Neuronal stem cell (in vitro differentiated cells): Measurements from ENCODE around the gene GDA.
"Not testable (repeated sequence)": the region's sequence is repeated elsewhere in the genome, so short reads cannot be mapped to it uniquely, and the experiment has no call there.

Experiments used
- DNase-seq: peaks from one replicate; pipeline ENCODE4 v3.0.0-alpha.2; 2013; ENCODE audit warnings: low spot score
- H2AFZ ChIP-seq: one replicate; pipeline ENCODE4 v1.6.1; 2013; ENCODE audit warnings: mild to moderate bottlenecking, low read length, inconsistent platforms
- H2AK5ac ChIP-seq: 2 replicates; pipeline ENCODE4 v1.6.1; 2013; ENCODE audit warnings: low read depth, mild to moderate bottlenecking, inconsistent platforms, low read length, moderate library complexity, mixed read lengths
- H2BK120ac ChIP-seq: 2 replicates; pipeline ENCODE4 v1.6.1; 2013; ENCODE audit warnings: low read depth, mild to moderate bottlenecking, inconsistent platforms, low read length, moderate library complexity, mixed read lengths
- H2BK12ac ChIP-seq: one replicate; pipeline ENCODE4 v1.6.1; 2013; ENCODE audit warnings: low read length, inconsistent platforms
- H2BK15ac ChIP-seq: 2 replicates; pipeline ENCODE4 v1.6.1; 2013; ENCODE audit warnings: mild to moderate bottlenecking, low read length, inconsistent platforms, mixed read lengths
- H2BK5ac ChIP-seq: one replicate; pipeline ENCODE4 v1.6.1; 2013; ENCODE audit warnings: inconsistent platforms, mild to moderate bottlenecking, low read length, moderate library complexity
- H3K14ac ChIP-seq: one replicate; pipeline ENCODE4 v1.6.1; 2013; ENCODE audit warnings: low read length, inconsistent platforms
- H3K18ac ChIP-seq: 2 replicates; pipeline ENCODE4 v1.6.1; 2013; ENCODE audit warnings: low read length, inconsistent platforms
- H3K23ac ChIP-seq: 2 replicates; pipeline ENCODE4 v1.6.1; 2013; ENCODE audit warnings: low read depth, mild to moderate bottlenecking, mixed read lengths, low read length, inconsistent platforms; ENCODE audit not compliant: poor library complexity
- H3K27ac ChIP-seq: replicated peaks from 3 replicates; pipeline ENCODE4 v1.5.1; 2013; ENCODE audit warnings: low read length, inconsistent platforms
- H3K27me3 ChIP-seq, 3 experiments: 2 replicates each; pipeline ENCODE4 v1.6.1; 2013; ENCODE audit warnings: low read length in 3 of 3, mild to moderate bottlenecking in 2 of 3, inconsistent platforms in 1 of 3, low read depth in 1 of 3, mixed read lengths in 1 of 3, moderate library complexity in 1 of 3; ENCODE audit not compliant: control insufficient read depth in 3 of 3, insufficient read depth in 3 of 3
- H3K36me3 ChIP-seq, 2 donors: replicated peaks in 1 of 2; 2 replicates each; pipeline ENCODE4 v1.6.1; 2013; ENCODE audit warnings: low read length in 2 of 2; ENCODE audit not compliant: control insufficient read depth in 2 of 2, insufficient read depth in 2 of 2
- H3K4ac ChIP-seq: 2 replicates; pipeline ENCODE4 v1.6.1; 2013; ENCODE audit warnings: inconsistent platforms, mild to moderate bottlenecking, low read length, moderate library complexity
- H3K4me1 ChIP-seq, 2 donors: 1 replicate in 1 of 2; 2 replicates in 1 of 2; pipeline ENCODE4 v1.6.1; 2013; ENCODE audit warnings: low read length in 2 of 2, low read depth in 1 of 2; ENCODE audit not compliant: control insufficient read depth in 2 of 2, insufficient read depth in 1 of 2
- H3K4me2 ChIP-seq: one replicate; pipeline ENCODE4 v1.6.1; 2013; ENCODE audit warnings: mild to moderate bottlenecking, low read length, inconsistent platforms; ENCODE audit not compliant: insufficient read depth, poor library complexity, severe bottlenecking
- H3K4me3 ChIP-seq, 2 donors: 2 replicates each; pipeline ENCODE4 v1.5.1; 2013; ENCODE audit warnings: low read length in 2 of 2, mild to moderate bottlenecking in 2 of 2, inconsistent platforms in 1 of 2, moderate library complexity in 1 of 2
- H3K79me1 ChIP-seq: one replicate; pipeline ENCODE4 v1.6.1; 2013; ENCODE audit warnings: low read depth, mild to moderate bottlenecking, inconsistent platforms, low read length, moderate library complexity
- H3K9ac ChIP-seq: one replicate; pipeline ENCODE4 v1.6.1; 2013; ENCODE audit warnings: mild to moderate bottlenecking, low read depth, low read length, inconsistent platforms; ENCODE audit not compliant: poor library complexity
- H3K9me3 ChIP-seq, 2 donors: replicated peaks in 1 of 2; 2 replicates each; pipeline versions ENCODE3 to v1.6.1; 2013; ENCODE audit warnings: low read length in 2 of 2, mild to moderate bottlenecking in 2 of 2, inconsistent platforms in 1 of 2, low read depth in 1 of 2, mixed read lengths in 1 of 2, moderate library complexity in 1 of 2; ENCODE audit not compliant: control insufficient read depth in 2 of 2, insufficient read depth in 1 of 2
- H4K8ac ChIP-seq: one replicate; pipeline ENCODE4 v1.6.1; 2013; ENCODE audit warnings: low read depth, mild to moderate bottlenecking, inconsistent platforms, low read length, moderate library complexity
- H4K91ac ChIP-seq: one replicate; pipeline ENCODE4 v1.6.1; 2013; ENCODE audit warnings: low read length, low read depth, mild to moderate bottlenecking, inconsistent platforms; ENCODE audit not compliant: poor library complexity
- WGBS, 2 donors: extraction: QIAGEN DNeasy Blood & Tissue Kit; methylation state at CpG; one replicate each; pipeline ENCODE4 v1.1.7; 2013; ENCODE audit warnings: missing lambda C conversion rate in 2 of 2, mixed read lengths in 1 of 2; ENCODE audit not compliant: insufficient read length in 2 of 2, insufficient replicate concordance in 1 of 2; ENCODE audit errors: extremely low coverage in 2 of 2; 5-methylcytosine and 5-hydroxymethylcytosine counted together

The GDA gene

GRCh38 chr9:72268961-72269360 lies 119.7 kb downstream of the GDA start:
- no peaks in the 10 kb centered on the region for H3K4me1 ChIP-seq
- H2BK120ac ChIP-seq, result no peak overlapping the region
- no peak overlapping the region for H3K18ac ChIP-seq
- no peak overlapping the region for H4K8ac ChIP-seq
- no peak overlapping the region for H4K91ac ChIP-seq
- no peak overlapping the region for H2AK5ac ChIP-seq
- no peak overlapping the region for H3K4me3 ChIP-seq
- WGBS, 2 donors, result no CpG with 5 or more reads among the region's 3 CpGs
- no peak for DNase-seq
- no peak overlapping the region for H3K4me2 ChIP-seq
- H3K14ac ChIP-seq, result no peak overlapping the region
- no peak overlapping the region for H3K27ac ChIP-seq
- no peak overlapping the region for H2BK15ac ChIP-seq
- no peak overlapping the region for H3K23ac ChIP-seq
- H3K27me3 ChIP-seq, result no peaks in the 10 kb centered on the region
- no peak overlapping the region for H2AFZ ChIP-seq
- no peak overlapping the region for H2BK5ac ChIP-seq
- H3K36me3 ChIP-seq, result no peaks in the 10 kb centered on the region
- H3K79me1 ChIP-seq, result no peaks in the 10 kb centered on the region
- H3K9ac ChIP-seq, result no peak overlapping the region
- no peaks in the 10 kb centered on the region for H3K9me3 ChIP-seq
- no peak overlapping the region for H2BK12ac ChIP-seq
- no peak overlapping the region for H3K4ac ChIP-seq

GRCh38 chr9:72270359-72270758 lies 121.1 kb downstream of the GDA start:
- not testable (repeated sequence) for H2AK5ac ChIP-seq, H2BK15ac ChIP-seq, H3K27me3 ChIP-seq, H3K9ac ChIP-seq, H2BK5ac ChIP-seq, H4K8ac ChIP-seq, H3K36me3 ChIP-seq, H3K23ac ChIP-seq, H2BK12ac ChIP-seq, H2BK120ac ChIP-seq, H3K4me2 ChIP-seq, H3K18ac ChIP-seq, H3K27ac ChIP-seq, H3K4me1 ChIP-seq, DNase-seq, H3K14ac ChIP-seq, H2AFZ ChIP-seq, H3K79me1 ChIP-seq, H3K4ac ChIP-seq, H3K9me3 ChIP-seq, H4K91ac ChIP-seq, H3K4me3 ChIP-seq
- WGBS, 2 donors, result no CpG with 5 or more reads among the region's 3 CpGs

- H3K9ac ChIP-seq, result no peak overlapping the region
- H4K8ac ChIP-seq, result no peak overlapping the region
- H3K23ac ChIP-seq, result no peak overlapping the region
- H4K91ac ChIP-seq, result no peak overlapping the region
- H3K4me2 ChIP-seq, result no peak overlapping the region
- H3K36me3 ChIP-seq, result no peaks in the 10 kb centered on the region
- no peak overlapping the region for H2AFZ ChIP-seq
- no peaks in the 10 kb centered on the region for H3K79me1 ChIP-seq
- H2BK5ac ChIP-seq, result no peak overlapping the region
- H2AK5ac ChIP-seq, result no peak overlapping the region
- H2BK120ac ChIP-seq, result no peak overlapping the region
- H3K27me3 ChIP-seq, result peaks cover 0 to 5% (median 0%) of the 10 kb centered on the region in 3 experiments
- H2BK15ac ChIP-seq, result no peak overlapping the region
- WGBS, 2 donors, result no CpG with 5 or more reads among the region's 9 CpGs
- H3K27ac ChIP-seq, result no peak overlapping the region
- H3K9me3 ChIP-seq, result no peaks in the 10 kb centered on the region
- no peaks in the 10 kb centered on the region for H3K4me1 ChIP-seq
- no peak overlapping the region for H3K4me3 ChIP-seq
- no peak overlapping the region for H3K14ac ChIP-seq
- no peak overlapping the region for H2BK12ac ChIP-seq
- DNase-seq, result peak; percentile 57
- no peak overlapping the region for H3K4ac ChIP-seq
- H3K18ac ChIP-seq, result no peak overlapping the region
These were observed 122.6 kb downstream of the GDA start for GRCh38 chr9:72271613-72272478.

GRCh38 chr9:72274441-72274840 lies 125.2 kb downstream of the GDA start:
- Histone ChIP-seq H4K91ac (no peak overlapping the region), H2BK15ac (no peak overlapping the region), H3K23ac (no peak overlapping the region), H3K9ac (peak overlapping the region; percentile 71), H3K27me3 (peaks cover 0 to 9% (median 0%) of the 10 kb centered on the region in 3 experiments), H2AK5ac (no peak overlapping the region), H2BK5ac (no peak overlapping the region), H3K79me1 (no peaks in the 10 kb centered on the region), H3K4me3 (no peak overlapping the region), H2BK12ac (no peak overlapping the region), H2AFZ (no peak overlapping the region), H3K27ac (no peak overlapping the region), H3K4ac (no peak overlapping the region), H3K18ac (no peak overlapping the region), H3K4me2 (no peak overlapping the region), H3K36me3 (no peaks in the 10 kb centered on the region), H3K14ac (no peak overlapping the region), H4K8ac (no peak overlapping the region), H2BK120ac (no peak overlapping the region), H3K4me1 (no peaks in the 10 kb centered on the region), H3K9me3 (no peaks in the 10 kb centered on the region)
- DNase-seq, result no peak
- WGBS, 2 donors, result no CpG with 5 or more reads among the region's 4 CpGs
